HAP-1 (cell line): ENCODE data around the gene SPRYD3.
"Not testable (repeated sequence)": the region's sequence is repeated elsewhere in the genome, so short reads cannot be mapped to it uniquely, and the experiment has no call there.

Source experiments
- DNase-seq, 2 experiments: peaks; one replicate each; pipeline ENCODE4 v3.0.0-alpha.2; 2016 to 2020; ENCODE audit warnings: low spot score in 2 of 2
- H3K27me3 ChIP-seq: fragments of 250-450 bp; sonication (Bioruptor Pico); 2 replicates; pipeline ENCODE4 v1.5.1; 2020; ENCODE audit warnings: low read depth, mild to moderate bottlenecking, moderate library complexity
- H3K36me3 ChIP-seq: fragments of 250-450 bp; sonication (Bioruptor Pico); replicated peaks from 2 replicates; pipeline ENCODE4 v1.5.1; 2020; ENCODE audit warnings: mild to moderate bottlenecking
- H3K4me1 ChIP-seq: fragments of 250-450 bp; sonication (Bioruptor Pico); 2 replicates; pipeline ENCODE4 v1.5.1; 2020; ENCODE audit warnings: mild to moderate bottlenecking
- H3K4me3 ChIP-seq: fragments of 250-450 bp; sonication (Bioruptor Pico); 2 replicates; pipeline ENCODE4 v1.5.1; 2020; ENCODE audit warnings: mild to moderate bottlenecking, moderate library complexity
- H3K9me3 ChIP-seq: fragments of 250-450 bp; sonication (Bioruptor Pico); 2 replicates; pipeline ENCODE4 v1.5.1; 2020; ENCODE audit warnings: mild to moderate bottlenecking, moderate library complexity
- in situ Hi-C: fragments of 300-500 bp; cut with MboI; formaldehyde crosslinking; loops from 3 replicates; pipeline ENCODE4 v1.14.3; 2020; ENCODE audit warnings: low sequenced_read_pairs, inconsistent platforms, mixed read lengths

SPRYD3 gene

DNA sequence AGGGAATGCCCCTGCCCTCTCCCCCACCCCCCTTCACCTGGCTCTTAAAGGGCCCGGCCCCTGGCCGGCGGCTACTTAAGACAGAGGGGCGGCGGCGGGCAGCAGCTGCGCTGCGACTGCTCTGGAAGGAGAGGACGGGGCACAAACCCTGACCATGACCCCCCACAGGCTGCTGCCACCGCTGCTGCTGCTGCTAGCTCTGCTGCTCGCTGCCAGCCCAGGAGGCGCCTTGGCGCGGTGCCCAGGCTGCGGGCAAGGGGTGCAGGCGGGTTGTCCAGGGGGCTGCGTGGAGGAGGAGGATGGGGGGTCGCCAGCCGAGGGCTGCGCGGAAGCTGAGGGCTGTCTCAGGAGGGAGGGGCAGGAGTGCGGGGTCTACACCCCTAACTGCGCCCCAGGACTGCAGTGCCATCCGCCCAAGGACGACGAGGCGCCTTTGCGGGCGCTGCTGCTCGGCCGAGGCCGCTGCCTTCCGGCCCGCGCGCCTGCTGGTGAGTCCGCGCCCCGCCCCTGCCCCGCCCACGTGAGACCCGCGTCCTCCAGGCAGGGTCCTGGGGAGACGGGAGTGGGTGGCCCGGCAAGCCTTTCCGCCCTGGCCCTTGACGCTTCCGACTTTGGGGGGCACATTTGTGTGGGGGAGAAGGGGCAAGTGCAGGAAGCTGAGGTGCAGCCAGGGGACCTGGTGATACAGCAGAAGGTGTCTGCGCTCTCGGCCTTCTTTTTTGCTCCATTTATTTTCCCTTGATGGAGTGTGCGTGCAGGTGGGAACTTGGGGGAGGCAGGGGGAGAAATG, 18.6 kb upstream of the SPRYD3 start, which contains the start of gene IGFBP6:
IGFBP6 (plus strand) TSS at position 104 of the 790 bp plus-strand sequence; CDS start at position 155, 51 bp downstream.
- Histone ChIP-seq H3K36me3 (no peaks in the 10 kb centered on the region), H3K4me3 (peak within 1 kb of the TSS; percentile 45), H3K4me1 (peaks cover 6% of the 10 kb centered on the region), H3K27me3 (no peaks in the 10 kb centered on the region), H3K9me3 (no peaks in the 10 kb centered on the region)
- peak; percentile 35 to 85 for DNase-seq
- in situ Hi-C loops, result no loop called here

DNA sequence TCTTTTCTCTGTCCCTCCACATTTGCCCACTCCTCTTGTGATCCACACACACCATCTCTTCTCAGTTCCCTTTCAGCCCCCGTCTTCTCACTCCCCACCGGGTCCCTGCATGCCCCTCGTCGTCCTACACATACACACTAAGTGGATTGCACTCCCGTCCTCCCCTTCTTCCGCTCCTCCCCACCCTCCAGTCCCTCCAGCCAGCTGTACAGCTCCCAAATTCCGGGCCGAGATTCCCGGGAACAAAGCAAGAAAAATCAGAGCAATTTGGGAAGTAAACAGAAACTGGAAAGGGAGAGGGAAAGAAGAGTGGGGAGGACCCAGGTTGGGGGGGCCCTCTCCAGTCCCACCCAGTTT, 18.0 kb upstream of the SPRYD3 start:
- peak in 1 of 2 experiments; percentile 54 for DNase-seq
- no peaks in the 10 kb centered on the region for H3K36me3 ChIP-seq
- H3K4me1 ChIP-seq, result peaks cover 6% of the 10 kb centered on the region
- peak overlapping the region; percentile 45 for H3K4me3 ChIP-seq
- in situ Hi-C loops, result no loop called here
- H3K9me3 ChIP-seq, result no peaks in the 10 kb centered on the region
- no peaks in the 10 kb centered on the region for H3K27me3 ChIP-seq

DNA sequence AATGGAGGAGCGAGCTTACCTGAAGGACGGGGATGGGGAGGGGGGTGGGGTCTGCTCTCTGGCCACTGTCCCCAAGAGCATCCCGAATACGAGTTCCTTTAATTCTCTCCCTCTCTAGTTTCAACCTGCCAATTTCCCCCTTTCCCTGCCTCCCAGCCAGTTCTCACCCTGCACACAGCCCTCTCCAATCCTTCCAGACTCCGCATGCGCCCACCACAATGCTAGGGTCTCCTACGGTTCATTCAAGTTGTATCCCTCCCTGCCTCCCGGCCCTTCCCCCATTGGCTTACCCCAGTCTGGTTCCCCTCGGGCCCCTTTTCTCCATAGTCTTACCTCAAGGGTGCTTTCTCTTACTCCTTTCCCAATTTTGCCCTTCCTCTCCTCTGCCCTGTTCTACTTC, 17.6 kb upstream of the SPRYD3 start:
- peaks cover 6% of the 10 kb centered on the region for H3K4me1 ChIP-seq

GRCh38 chr12:53096089-53096741, 17.0 kb upstream of the SPRYD3 start:
- H3K36me3 ChIP-seq, result no peaks in the 10 kb centered on the region
- no peak for DNase-seq
- no peak overlapping the region for H3K4me3 ChIP-seq
- in situ Hi-C loops, result no loop called here
- H3K27me3 ChIP-seq, result no peaks in the 10 kb centered on the region
- H3K9me3 ChIP-seq, result no peaks in the 10 kb centered on the region
- peaks cover 6% of the 10 kb centered on the region for H3K4me1 ChIP-seq

More for the DNA sequence above, 17.6 kb upstream of the SPRYD3 start:
- in situ Hi-C loops, result no loop called here
- no peaks in the 10 kb centered on the region for H3K27me3 ChIP-seq
- H3K4me3 ChIP-seq, result peak overlapping the region; percentile 45
- no peak for DNase-seq
- no peaks in the 10 kb centered on the region for H3K36me3 ChIP-seq
- no peaks in the 10 kb centered on the region for H3K9me3 ChIP-seq

DNA sequence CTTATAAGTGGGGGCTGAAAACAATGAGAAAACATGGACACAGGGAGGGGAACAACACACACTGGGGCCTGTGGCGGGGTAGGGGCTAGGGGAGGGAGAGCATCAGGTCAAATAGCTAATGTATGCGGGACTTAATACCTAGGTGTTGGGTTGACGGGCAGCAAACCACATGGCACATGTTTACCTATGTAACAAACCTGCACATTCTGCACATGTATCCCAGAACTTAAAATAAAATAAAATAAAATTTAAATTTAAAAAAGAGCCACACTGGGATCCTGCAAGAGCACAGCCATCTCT, 16.4 kb upstream of the SPRYD3 start:
- DNase-seq, H3K9me3 ChIP-seq, H3K27me3 ChIP-seq, H3K36me3 ChIP-seq, H3K4me3 ChIP-seq, in situ Hi-C loops, H3K4me1 ChIP-seq: not testable (repeated sequence)

- H3K4me1 ChIP-seq, H3K27me3 ChIP-seq, H3K9me3 ChIP-seq, H3K4me3 ChIP-seq, DNase-seq, in situ Hi-C loops, H3K36me3 ChIP-seq: not testable (repeated sequence)
Observed at GRCh38 chr12:53094796-53095595, 15.8 kb upstream of the SPRYD3 start.

- no peak for DNase-seq
- H3K36me3 ChIP-seq, result no peaks in the 10 kb centered on the region
- H3K9me3 ChIP-seq, result no peaks in the 10 kb centered on the region
- no peak overlapping the region for H3K4me3 ChIP-seq
- H3K4me1 ChIP-seq, result peaks cover 6% of the 10 kb centered on the region
- H3K27me3 ChIP-seq, result no peaks in the 10 kb centered on the region; the same call in 1 of the 2 replicates
- in situ Hi-C loops, result no loop called here
Observed at GRCh38 chr12:53094394-53094787, 15.2 kb upstream of the SPRYD3 start.

GRCh38 chr12:53093777-53094393, 14.7 kb upstream of the SPRYD3 start:
- Histone ChIP-seq H3K4me1 (peaks cover 6% of the 10 kb centered on the region), H3K4me3 (no peak overlapping the region), H3K9me3 (no peaks in the 10 kb centered on the region), H3K36me3 (no peaks in the 10 kb centered on the region), H3K27me3 (no peaks in the 10 kb centered on the region; the same call in 1 of the 2 replicates)
- DNase-seq, result no peak
- in situ Hi-C loops, result no loop called here

DNA sequence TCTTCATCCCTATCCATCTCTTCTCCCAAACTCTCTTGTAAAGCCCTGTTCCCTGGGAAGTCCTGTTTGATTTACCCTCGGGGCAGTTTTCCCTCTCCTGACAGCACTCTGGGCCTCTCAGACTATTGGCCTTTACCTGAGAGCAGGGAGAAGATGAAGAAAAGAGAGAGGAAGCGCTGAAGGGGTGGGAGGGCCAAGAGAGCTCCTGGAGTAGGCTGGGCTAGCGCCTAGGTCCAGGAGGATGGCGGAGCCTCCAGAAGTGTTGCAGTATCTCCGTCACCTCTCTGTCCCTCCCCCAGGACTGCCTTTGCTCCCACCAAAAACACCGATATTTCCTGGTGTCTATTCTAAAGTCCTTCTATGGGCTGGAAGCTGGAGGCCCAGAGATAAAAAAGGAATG, 12.6 kb upstream of the SPRYD3 start:
- Histone ChIP-seq H3K4me1 (no peaks in the 10 kb centered on the region; the same call in 1 of the 2 replicates), H3K36me3 (no peaks in the 10 kb centered on the region), H3K4me3 (no peak overlapping the region), H3K27me3 (no peaks in the 10 kb centered on the region; the same call in none of the 2 replicates), H3K9me3 (no peaks in the 10 kb centered on the region)
- in situ Hi-C loops, result no loop called here
- DNase-seq, result no peak

DNA sequence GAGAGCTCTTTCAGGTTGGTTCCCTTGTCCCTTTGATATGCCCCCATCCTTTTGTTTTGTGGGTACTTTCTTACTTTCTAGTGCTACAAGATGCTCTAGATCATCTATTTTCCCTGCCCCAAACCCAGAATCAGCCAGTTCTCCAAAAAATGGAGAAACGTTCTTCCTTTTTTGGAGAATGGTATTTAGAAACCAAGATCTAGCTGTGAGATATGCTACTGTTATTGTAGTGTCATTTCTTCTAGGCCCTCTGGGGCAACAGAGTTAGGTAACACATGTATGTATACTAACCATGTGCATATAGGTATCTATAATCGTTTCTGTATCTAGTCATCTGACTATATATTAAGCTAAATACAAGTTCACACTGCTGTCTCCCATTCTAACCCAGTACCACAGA, 11.4 kb upstream of the SPRYD3 start:
- no peaks in the 10 kb centered on the region for H3K4me1 ChIP-seq
- no peaks in the 10 kb centered on the region; the same call in none of the 2 replicates for H3K27me3 ChIP-seq
- H3K9me3 ChIP-seq, result no peaks in the 10 kb centered on the region
- H3K4me3 ChIP-seq, result no peak overlapping the region
- in situ Hi-C loops, result no loop called here
- DNase-seq, result no peak
- H3K36me3 ChIP-seq, result no peaks in the 10 kb centered on the region

DNA sequence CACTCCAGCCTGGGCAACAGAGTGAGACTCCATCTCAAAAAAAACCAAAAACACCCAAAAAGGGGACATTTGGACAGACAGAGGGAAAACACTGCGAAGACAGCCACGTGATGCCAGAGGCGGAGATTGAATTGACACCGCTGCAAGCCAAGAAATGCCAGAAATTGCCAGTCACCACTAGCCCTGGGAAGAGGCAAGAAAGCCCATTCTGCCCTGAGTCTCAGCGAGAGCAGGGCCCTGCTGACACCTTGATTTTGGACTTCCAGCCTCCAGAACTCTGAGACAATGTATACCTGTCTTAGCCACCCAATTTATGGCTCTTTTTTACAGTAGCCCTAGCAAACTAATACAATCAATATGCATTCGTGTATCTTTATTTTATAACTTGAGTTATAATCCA, 10.9 kb upstream of the SPRYD3 start:
- no peaks in the 10 kb centered on the region for H3K4me1 ChIP-seq
- DNase-seq, result no peak
- in situ Hi-C loops, result no loop called here
- H3K36me3 ChIP-seq, result no peaks in the 10 kb centered on the region
- H3K27me3 ChIP-seq, result no peaks in the 10 kb centered on the region; the same call in none of the 2 replicates
- H3K4me3 ChIP-seq, result no peak overlapping the region
- H3K9me3 ChIP-seq, result no peaks in the 10 kb centered on the region

DNA sequence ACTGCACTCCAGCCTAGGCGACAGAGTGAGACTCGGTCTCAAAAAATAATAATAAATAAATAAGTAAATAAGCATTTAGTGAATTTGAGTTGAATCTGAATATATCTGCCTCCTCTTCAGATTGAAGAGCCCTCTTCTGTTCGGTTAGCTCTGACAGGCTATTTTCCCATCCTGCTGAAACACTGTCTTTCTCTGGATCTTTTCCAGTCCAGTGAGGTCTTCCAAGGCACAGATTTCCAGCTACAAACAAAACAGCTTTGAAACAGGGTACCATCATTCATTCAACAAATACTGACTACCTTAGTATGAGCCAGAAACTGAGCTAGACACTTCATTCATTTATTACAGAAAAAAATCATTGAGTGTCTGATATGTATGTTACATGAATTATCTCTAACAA, 7.2 kb upstream of the SPRYD3 start:
- Histone ChIP-seq H3K4me3 (no peak overlapping the region), H3K36me3 (no peaks in the 10 kb centered on the region), H3K9me3 (no peaks in the 10 kb centered on the region), H3K27me3 (no peaks in the 10 kb centered on the region; the same call in none of the 2 replicates), H3K4me1 (no peaks in the 10 kb centered on the region)
- DNase-seq, result no peak
- in situ Hi-C loops, result no loop called here

DNA sequence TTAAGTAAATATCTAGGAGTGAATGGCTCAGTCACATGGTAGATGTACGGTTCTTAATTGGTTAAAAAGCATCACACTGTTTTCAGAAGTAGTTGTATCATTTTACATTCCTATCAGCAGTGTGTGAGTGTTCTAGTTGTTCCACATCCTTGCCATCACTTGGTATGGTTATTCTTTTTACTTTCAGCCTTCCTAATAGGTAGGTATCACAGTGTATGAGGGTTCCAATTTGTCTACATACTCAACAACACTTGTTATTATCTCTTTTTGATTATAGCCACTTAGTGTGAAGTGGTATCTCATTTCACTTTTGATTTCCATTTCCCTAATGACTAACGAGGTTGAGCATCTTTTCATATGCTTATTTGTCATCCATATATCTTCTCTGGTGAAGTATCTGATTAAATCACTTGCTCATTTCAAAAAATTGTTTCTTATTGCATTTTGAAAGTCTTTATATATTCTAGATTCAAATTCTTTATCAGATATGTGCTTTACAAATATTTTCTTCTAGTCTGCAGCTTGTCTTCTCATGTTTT, 3.5 kb upstream of the SPRYD3 start:
- Histone ChIP-seq H3K4me3 (no peak overlapping the region), H3K36me3 (no peaks in the 10 kb centered on the region), H3K27me3 (no peaks in the 10 kb centered on the region; the same call in 1 of the 2 replicates), H3K9me3 (no peaks in the 10 kb centered on the region), H3K4me1 (peaks cover 5% of the 10 kb centered on the region)
- DNase-seq, result no peak
- in situ Hi-C loops, result no loop called here
